DOHH2 (cell line): ENCODE data around the gene MACC1.

ENCODE experiments used
- H3F3A ChIP-seq: fragments of 200-600 bp; sonication (generic), shearing (Covaris generic); 2 replicates; pipeline ENCODE4 v1.6.0; 2016; ENCODE audit warnings: antibody characterized with exemption, mild to moderate bottlenecking; ENCODE audit not compliant: control insufficient read depth, insufficient read depth
- H3K27ac ChIP-seq: fragments of 200-600 bp; sonication (generic); 2 replicates; pipeline ENCODE4 v1.5.1; 2014; ENCODE audit warnings: low read depth, mild to moderate bottlenecking, low read length, moderate library complexity
- H3K27me3 ChIP-seq: fragments of 200-600 bp; sonication (generic); 2 replicates; pipeline ENCODE4 v1.6.1; 2014; ENCODE audit warnings: mild to moderate bottlenecking, low read length, mixed read lengths; ENCODE audit not compliant: control insufficient read depth
- H3K36me3 ChIP-seq: fragments of 200-600 bp; sonication (generic); 2 replicates; pipeline ENCODE4 v1.6.1; 2014; ENCODE audit warnings: mild to moderate bottlenecking, low read length, moderate library complexity, mixed read lengths; ENCODE audit not compliant: control insufficient read depth
- H3K4me1 ChIP-seq: fragments of 200-600 bp; sonication (generic); 2 replicates; pipeline ENCODE4 v1.6.1; 2014; ENCODE audit warnings: mild to moderate bottlenecking, low read length, mixed read lengths; ENCODE audit not compliant: control insufficient read depth
- H3K4me2 ChIP-seq: fragments of 200-600 bp; sonication (generic); 2 replicates; pipeline ENCODE4 v1.6.0; 2014; ENCODE audit warnings: mild to moderate bottlenecking, low read length, moderate library complexity
- H3K4me3 ChIP-seq: fragments of 200-600 bp; sonication (generic); 2 replicates; pipeline ENCODE4 v1.5.1; 2014; ENCODE audit warnings: mild to moderate bottlenecking, low read length, mixed read lengths
- H3K79me2 ChIP-seq: fragments of 200-600 bp; sonication (generic); 2 replicates; pipeline ENCODE4 v1.6.1; 2014; ENCODE audit warnings: mild to moderate bottlenecking, low read length, mixed read lengths; ENCODE audit not compliant: control insufficient read depth
- H3K9me2 ChIP-seq: fragments of 200-600 bp; sonication (generic); replicated peaks from 2 replicates; pipeline ENCODE4 v1.6.1; 2014; ENCODE audit warnings: mild to moderate bottlenecking, low read length, mixed read lengths; ENCODE audit not compliant: control insufficient read depth
- H3K9me3 ChIP-seq: fragments of 200-600 bp; sonication (generic); 2 replicates; pipeline ENCODE4 v1.6.1; 2014; ENCODE audit warnings: antibody characterized with exemption, low read length, mixed read lengths; ENCODE audit not compliant: control insufficient read depth, insufficient read depth
- H4K20me1 ChIP-seq: fragments of 200-600 bp; sonication (generic); 2 replicates; pipeline ENCODE4 v1.6.0; 2014; ENCODE audit warnings: low read depth, mild to moderate bottlenecking, antibody characterized with exemption, low read length, moderate library complexity; ENCODE audit not compliant: control insufficient read depth, insufficient read depth
- EZH2phosphoT487 ChIP-seq: fragments of 200-600 bp; sonication (generic); IDR thresholded peaks from 2 replicates; pipeline ENCODE4 v1.6.1; 2017; ENCODE audit warnings: borderline replicate concordance, mild to moderate bottlenecking, antibody characterized with exemption, low read length, moderate library complexity, mixed read lengths
- TF ChIP-seq, protein P1 (sequence below): fragments of 200-600 bp; sonication (generic); IDR thresholded peaks from one replicate; pipeline ENCODE4 v1.5.1; 2014; ENCODE audit warnings: antibody characterized with exemption, mild to moderate bottlenecking, low read depth, low read length; ENCODE audit not compliant: poor library complexity, severe bottlenecking

MACC1 gene

DNA sequence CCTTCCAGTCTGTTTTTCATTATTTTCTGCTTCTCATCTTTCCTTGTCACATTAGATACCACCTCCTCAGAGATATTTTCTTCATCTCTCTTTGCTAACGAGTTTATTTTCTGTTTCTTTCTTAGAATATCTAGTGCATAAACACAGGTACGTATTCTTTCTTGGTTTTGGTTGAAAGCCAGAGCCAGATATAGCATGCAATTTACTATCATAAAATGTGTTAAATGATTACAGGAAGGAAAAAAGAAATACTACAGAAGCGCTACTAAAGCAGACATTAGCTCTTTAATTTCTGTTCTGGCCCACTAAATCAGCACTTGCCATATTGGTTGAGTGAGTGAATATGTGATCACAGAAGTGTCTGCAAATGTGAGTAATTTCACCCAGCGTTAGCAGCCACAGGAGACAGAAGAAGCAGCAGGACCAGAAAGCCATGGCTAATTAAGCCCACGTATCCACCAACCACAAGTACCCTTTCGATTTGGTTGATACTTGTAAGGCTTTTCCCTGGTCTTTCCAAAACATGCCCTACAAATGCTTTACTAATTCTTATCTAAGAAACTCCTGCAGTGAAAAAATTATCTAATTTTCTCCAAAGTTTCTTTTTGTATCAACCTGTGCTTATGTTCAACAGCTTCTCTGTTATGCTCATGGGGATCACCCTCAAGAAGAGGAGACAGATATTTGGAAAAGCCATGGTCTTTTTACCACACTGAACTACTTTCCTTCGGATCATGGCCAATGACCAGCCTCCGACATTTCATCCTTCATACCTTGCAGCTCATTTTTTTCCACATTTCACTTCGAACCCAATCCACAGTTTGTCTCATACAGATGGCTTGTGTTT lies 23.1 kb upstream of the MACC1 start:
- Histone ChIP-seq H3K27me3 (no peaks in the 10 kb centered on the region), H3K79me2 (no peaks in the 10 kb centered on the region), H3K9me2 (no peaks in the 10 kb centered on the region), H3K27ac (no peak overlapping the region), H3K4me1 (peaks cover 14% of the 10 kb centered on the region), H4K20me1 (no peaks in the 10 kb centered on the region), H3F3A (no peaks in the 10 kb centered on the region), H3K4me2 (no peak overlapping the region), H3K36me3 (no peaks in the 10 kb centered on the region), H3K4me3 (no peak overlapping the region), H3K9me3 (no peaks in the 10 kb centered on the region)
- no peak for TF ChIP-seq EZH2phosphoT487
- TF ChIP-seq, protein P1, sequence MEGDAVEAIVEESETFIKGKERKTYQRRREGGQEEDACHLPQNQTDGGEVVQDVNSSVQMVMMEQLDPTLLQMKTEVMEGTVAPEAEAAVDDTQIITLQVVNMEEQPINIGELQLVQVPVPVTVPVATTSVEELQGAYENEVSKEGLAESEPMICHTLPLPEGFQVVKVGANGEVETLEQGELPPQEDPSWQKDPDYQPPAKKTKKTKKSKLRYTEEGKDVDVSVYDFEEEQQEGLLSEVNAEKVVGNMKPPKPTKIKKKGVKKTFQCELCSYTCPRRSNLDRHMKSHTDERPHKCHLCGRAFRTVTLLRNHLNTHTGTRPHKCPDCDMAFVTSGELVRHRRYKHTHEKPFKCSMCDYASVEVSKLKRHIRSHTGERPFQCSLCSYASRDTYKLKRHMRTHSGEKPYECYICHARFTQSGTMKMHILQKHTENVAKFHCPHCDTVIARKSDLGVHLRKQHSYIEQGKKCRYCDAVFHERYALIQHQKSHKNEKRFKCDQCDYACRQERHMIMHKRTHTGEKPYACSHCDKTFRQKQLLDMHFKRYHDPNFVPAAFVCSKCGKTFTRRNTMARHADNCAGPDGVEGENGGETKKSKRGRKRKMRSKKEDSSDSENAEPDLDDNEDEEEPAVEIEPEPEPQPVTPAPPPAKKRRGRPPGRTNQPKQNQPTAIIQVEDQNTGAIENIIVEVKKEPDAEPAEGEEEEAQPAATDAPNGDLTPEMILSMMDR = no peak

DNA sequence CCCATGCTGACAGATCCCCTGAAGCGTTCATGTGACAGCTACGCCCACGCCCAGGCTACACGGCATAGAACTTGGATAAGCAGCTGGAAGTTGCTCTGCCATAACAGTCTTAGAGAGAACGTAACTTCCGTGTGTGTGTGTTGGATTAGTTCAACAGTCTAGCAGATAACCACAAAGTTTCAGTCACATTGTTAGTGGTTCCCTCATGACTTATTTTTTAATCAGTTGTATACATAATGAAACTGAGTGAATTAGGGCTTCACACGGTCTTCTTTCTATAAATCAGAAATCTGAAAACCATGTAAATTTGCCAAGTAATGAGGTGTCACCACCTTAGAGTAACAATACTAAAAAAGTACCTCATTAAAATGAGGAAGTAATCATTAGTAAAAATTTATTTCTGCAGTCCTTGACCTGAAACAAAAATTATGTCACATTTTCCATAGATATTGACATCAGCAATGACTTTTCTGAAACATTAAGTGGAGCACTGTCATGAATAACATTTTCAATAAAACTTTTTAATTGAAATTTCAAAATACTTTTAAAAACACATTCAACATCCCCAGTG lies 21.7 kb upstream of the MACC1 start:
- peak overlapping the region; percentile 40 for H3K4me2 ChIP-seq

DNA sequence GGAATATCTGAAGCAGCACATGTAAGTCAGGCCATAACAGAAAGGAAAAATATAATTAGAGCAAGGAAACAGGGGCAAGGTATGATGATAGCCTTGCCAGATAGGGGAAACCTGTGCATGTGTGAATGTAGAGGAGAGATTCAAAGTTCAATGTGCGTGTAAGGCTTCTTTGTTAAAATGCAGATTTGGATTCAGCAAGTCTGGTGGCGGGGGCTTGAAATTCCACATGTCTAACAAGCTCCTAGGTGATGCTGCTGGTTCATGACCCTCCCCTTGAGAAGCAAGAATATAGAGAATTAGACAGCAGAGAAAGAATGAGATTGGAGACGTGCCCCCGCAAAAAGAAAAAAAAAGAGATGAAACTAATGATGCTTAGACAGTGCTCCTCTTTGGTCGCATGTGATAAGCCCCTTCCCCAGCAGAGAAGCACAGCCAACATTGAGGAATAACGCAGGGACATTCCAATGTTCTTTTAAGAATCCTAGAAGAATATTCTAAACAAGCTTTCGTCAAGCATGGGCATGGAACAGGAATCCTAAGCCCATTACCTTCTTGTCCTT lies 21.1 kb upstream of the MACC1 start:
- no peaks in the 10 kb centered on the region for H3K79me2 ChIP-seq
- peak overlapping the region; percentile 33 for H3K4me3 ChIP-seq
- no peaks in the 10 kb centered on the region for H3F3A ChIP-seq
- no peaks in the 10 kb centered on the region for H3K9me2 ChIP-seq
- TF ChIP-seq EZH2phosphoT487 = no peak
- TF ChIP-seq, protein P1 = no peak
- H3K4me1 ChIP-seq = peaks cover 14% of the 10 kb centered on the region
- no peaks in the 10 kb centered on the region for H3K36me3 ChIP-seq
- no peaks in the 10 kb centered on the region for H4K20me1 ChIP-seq
- H3K27ac ChIP-seq = no peak overlapping the region
- H3K9me3 ChIP-seq = no peaks in the 10 kb centered on the region
- H3K4me2 ChIP-seq = peak overlapping the region; percentile 40
- no peaks in the 10 kb centered on the region for H3K27me3 ChIP-seq

More for the DNA sequence above, 21.7 kb upstream of the MACC1 start:
- Histone ChIP-seq H3K27me3 (no peaks in the 10 kb centered on the region), H4K20me1 (no peaks in the 10 kb centered on the region), H3K27ac (no peak overlapping the region), H3K9me2 (no peaks in the 10 kb centered on the region), H3K4me1 (peaks cover 14% of the 10 kb centered on the region), H3K79me2 (no peaks in the 10 kb centered on the region), H3K36me3 (no peaks in the 10 kb centered on the region), H3K9me3 (no peaks in the 10 kb centered on the region), H3K4me3 (peak overlapping the region; percentile 33), H3F3A (no peaks in the 10 kb centered on the region)
- TF ChIP-seq, protein P1 = no peak
- no peak for TF ChIP-seq EZH2phosphoT487
